Stimulated activated CD4-positive, alpha-beta T cell treated with anti-CD3 and anti-CD28 coated beads, Interleukin-2, amount 100 ng/mL, for 4 hours (primary cell): ENCODE data around the gene LIMK2.
A peak's percentile ranks its signal among the peaks of the same experiment; 100 is the strongest.
"Not testable (repeated sequence)": the region's sequence is repeated elsewhere in the genome, so short reads cannot be mapped to it uniquely, and the experiment has no call there.

Source experiments
- DNase-seq: peaks from one replicate; pipeline ENCODE4 v3.0.0-alpha.2; 2020; ENCODE audit warnings: low read depth

LIMK2 gene

GRCh38 chr22:31244046-31244942, 32.2 kb downstream of the LIMK2 start:
- DNase-seq = no peak

DNA sequence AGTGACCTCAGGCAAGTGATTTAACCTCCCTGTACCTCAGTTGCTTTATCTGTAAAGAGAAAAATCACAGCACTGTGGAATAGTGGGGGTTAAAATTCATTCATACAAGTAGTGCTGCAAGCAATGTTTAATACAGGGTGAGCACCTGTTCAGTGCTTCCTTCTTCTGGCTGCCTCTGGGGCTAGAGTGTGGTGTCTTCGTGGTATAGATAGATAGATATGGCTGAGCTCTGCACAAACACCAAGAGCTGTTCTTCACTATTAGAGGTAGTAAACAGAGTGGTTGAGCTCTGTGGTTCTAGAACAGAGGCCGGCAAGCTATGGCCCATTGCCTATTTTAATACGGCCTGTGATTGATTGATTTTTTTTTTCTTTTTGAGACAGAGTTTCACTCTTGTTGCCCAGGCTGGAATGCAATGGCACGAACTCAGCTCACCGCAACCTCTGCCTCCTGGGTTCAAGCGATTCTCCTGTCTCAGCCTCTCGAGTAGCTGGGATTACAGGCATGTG, 32.9 kb downstream of the LIMK2 start:
- no peak for DNase-seq

- not testable (repeated sequence) for DNase-seq
Measured at GRCh38 chr22:31245998-31246397, 33.9 kb downstream of the LIMK2 start.

DNA sequence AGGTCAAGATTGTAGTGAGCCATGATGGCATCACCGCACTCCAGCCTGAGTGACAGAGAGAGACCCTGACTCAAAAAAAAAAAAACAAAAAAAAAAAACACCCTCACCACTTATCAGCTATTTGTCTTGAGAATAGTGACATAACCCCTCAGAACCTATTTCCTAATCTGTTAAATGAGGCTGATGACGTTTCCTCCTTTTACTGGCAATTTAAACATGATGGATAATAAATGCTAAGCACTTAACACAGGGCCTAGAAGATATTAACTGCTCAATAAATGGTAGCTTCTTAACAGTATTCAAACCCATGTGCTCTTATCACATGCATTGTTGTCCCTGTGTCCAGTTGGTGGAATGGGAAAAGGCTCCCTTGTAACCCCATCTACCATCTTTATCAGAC, 34.6 kb downstream of the LIMK2 start:
- DNase-seq = no peak

DNA sequence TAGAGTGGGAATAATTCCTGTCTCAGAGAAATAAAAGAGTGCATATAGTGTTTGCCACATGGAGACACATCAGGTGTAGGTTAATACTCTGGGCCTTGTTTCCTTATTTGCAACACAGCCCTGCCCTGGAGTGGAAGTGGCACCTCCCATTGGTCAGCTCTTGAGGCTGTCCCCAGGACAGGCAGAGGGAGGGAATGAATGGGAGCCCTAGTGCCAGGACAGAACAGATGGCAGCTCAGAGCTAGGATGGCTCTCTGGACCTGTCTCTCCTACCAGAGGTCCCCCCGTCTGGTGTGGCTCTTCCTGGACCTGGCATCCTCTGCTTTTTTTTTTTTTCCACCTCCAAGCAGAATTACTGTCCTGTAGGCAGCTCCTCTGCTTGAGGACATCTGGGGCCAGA, 35.6 kb downstream of the LIMK2 start:
- no peak for DNase-seq

DNA sequence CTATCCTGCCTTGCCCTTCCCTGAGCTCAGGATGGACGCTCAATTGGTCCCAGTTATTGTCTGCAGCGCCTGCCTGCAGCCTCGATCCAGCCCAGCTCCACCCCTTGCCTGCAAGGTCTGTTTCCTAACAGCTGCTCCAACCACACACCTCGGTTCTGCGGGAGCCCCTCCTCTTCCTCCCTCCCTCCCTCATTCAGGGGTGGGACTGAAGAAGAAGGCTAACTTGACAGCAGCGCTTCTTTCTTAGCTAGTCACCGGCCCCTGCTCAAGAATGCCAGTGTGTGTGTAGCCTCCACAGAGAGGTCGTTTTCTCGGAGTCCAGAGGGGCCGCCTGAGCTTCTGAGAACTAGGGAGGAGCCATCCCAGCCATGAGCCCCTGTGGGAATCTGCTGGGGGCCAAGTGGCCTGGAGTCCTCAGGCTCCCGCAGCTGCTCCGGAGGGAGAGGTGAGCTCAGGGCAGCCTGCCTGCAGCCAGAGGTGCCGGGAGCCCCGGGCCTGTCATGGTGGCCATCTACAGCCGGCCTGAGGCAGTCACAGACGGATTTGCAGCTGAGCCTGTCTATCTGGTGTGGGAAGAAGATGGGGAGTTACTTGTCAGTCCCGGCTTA, 36.1 kb downstream of the LIMK2 start:
- DNase-seq = peak; percentile 40

DNA sequence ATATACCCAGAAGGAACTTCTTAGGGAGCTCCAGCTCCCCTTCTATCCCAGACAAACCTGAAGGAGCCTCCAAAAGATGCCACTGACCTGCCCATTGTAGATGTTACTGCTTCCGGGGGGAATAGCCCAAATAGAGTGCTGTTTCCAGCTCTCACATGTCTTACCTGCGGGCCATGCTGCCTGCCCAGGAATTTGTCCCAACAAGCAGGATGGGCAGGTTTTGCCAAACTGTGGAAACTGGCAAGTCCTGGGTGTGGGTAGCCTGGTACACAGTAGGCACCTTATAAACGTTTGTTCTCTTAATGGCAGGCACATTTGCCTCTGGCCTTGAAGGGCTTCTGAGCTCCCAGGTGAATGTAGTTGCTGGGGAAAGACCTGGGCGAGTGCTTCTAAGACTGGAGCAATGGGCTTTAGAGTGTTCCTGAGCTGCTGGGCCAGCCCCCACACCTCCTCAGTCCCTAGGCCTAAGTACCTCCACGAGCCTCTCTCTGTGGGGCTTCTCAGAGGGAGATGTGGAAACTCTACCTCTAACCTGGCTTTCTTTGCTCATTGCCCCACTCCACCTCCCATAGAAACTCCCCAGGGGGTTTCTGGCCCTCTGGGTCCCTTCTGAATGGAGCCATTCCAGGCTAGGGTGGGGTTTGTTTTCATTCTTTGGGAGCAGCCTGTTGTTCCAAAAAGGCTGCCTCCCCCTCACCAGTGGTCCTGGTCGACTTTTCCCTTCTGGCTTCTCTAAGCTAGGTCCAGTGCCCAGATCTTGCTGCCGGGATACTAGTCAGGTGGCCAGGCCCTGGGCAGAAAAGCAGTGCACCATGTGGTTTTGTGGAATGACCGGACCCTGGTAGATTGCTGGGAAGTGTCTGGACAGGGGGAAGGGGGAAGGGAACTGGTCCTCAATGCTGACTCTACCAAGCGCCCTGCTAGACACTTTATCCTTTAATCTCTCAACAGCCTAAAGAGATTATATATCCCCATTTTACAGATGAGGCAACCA, 37.2 kb downstream of the LIMK2 start:
- no peak for DNase-seq

DNA sequence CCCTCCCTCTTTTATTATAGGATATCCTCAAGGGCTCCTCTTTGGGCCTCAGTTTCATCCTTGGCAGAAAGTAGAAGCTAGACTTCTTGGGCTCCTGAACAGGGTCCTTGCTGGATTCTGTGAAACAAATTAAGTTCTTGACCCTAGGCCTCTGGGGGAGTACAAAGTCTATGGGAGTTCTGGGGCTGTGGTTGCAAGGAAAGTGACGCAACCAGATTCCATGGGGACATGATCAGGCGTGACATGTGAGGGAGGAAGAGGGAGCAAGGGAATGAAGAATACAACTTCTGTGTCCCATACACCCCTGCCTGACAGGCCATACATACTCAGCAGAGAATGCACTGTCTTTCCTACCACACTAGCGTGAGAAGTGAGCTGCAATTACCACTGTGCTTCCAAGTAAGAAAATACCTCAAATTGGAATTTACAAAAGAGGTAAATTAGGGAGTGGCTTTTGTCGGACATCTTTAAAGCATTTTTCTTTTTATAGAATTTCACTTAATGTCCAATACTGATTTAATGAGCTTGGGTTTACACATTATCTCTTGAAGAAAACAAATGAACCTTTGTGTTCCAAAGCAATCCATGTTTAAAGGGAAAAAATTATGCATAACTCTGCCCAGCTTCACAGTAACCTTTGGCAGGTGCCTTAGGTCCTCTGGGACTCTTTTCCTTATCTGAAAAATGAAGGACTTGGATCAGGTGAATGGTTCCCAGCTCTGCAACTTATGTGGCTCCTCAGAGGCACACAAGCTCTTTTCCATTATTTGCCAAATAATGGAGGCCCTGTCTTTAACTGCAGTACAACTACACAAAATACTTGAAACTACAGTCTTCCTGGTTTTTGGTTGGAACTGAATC, 38.9 kb downstream of the LIMK2 start:
- DNase-seq = no peak

DNA sequence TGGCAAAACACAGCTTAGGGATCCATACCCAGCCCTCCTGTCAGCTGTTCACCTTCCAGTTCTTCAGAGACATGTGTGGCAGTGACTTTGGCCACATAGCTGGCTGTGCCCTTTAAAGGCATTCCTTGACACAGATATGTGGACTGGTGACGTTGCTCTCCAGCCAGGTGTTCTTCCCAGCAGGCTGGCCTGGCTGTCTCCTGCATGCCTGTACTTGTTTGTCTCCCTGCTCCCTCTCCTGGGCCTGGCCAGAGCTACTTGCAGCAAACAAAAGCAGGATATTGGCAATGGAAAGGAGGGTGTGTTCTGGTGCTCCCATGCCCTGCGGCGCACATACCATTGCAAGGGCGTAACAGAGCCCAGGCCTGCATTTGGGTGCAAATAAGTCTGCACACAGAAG, 41.9 kb downstream of the LIMK2 start:
- no peak for DNase-seq

DNA sequence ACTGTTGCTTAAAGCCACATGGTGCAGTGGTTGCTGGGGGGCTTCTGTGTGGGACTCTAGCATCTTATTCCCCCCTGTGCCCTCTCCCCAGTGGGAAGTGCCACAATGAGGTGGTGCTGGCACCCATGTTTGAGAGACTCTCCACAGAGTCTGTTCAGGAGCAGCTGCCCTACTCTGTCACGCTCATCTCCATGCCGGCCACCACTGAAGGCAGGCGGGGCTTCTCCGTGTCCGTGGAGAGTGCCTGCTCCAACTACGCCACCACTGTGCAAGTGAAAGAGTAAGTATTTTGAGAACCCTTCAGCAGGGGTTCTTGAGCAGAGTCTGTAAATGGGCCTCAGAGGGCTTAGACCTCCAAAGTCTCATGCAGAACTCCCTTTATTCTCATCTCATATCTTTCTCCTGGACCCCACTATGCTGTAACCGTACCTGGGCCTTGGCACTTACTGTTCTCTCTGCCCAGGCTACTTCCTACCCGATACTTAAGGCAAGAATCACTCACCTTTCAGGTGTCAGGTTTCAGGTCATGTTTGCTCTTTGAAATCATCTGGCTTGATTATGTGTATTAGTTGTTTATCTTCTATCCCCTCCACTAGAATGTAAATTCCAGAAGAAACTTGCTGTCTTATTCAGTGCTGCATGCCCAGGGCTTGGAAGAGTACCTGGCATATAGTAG, 47.8 kb downstream of the LIMK2 start:
- DNase-seq = no peak

GRCh38 chr22:31260474-31260856, 48.4 kb downstream of the LIMK2 start:
- no peak for DNase-seq

- no peak for DNase-seq
Measured at GRCh38 chr22:31262312-31263133, 50.4 kb downstream of the LIMK2 start.

GRCh38 chr22:31263896-31264640, 52.0 kb downstream of the LIMK2 start:
- DNase-seq = no peak

DNA sequence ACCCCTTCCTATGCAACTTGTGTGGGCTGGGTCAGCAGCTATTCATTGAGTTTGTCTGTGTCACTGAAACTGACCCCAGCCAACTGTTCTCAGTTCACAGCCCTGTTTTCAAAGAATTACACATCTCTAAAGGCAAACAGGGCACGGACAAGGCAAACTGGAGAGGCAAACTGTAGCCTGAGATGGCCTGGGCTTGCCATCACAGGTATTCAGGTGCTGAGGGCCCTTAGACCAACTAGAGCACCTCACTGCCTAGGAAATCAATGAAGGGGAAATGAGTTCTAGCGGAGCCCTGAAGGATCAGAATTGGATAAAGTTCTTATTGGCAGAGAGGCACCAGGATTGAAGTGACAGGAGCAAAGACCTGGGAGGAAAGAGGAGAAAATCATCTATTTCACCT, 56.2 kb downstream of the LIMK2 start:
- no peak for DNase-seq

GRCh38 chr22:31269892-31270579, 57.9 kb downstream of the LIMK2 start:
- DNase-seq = no peak

DNA sequence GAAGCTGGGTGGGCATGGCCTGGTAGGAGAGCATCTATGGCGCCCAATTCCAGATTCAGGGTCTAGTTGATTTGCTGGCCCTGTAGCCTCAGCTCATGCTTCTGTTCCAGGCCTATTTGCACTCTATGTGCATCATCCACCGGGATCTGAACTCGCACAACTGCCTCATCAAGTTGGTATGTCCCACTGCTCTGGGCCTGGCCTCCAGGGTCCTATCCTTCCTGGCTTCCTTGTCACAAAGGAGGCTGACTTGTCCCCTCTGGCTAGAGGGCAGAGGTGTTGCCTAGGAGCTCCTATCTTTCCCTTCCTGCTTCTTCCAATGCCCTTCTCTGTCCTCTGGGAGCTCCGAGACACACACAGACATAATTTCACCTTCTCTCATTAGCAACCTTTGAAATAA, 58.9 kb downstream of the LIMK2 start:
- DNase-seq = no peak

DNA sequence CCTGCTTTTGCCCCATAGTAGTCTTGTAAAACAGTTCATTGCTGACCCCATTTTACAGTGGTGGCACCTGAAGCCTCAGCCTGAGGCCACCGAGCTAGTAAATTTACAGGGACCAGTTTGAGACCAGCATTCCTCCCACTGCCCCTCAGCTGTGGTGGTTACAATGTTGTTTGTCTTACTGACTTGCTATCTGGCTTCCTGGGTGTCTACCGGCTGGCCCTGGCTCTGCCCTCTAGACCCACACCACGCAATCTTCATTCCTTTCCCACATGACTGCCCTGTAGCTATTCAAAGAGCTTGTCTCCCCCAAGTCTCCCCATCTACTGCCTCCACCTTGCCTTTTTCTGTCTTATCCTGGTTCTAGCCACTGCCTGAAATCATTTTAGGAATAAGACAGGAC, 59.4 kb downstream of the LIMK2 start:
- no peak for DNase-seq
